Measurements from ENCODE around the gene LMF1.

GRCh38 chr16:916035-916799 lies 54.6 kb downstream of the LMF1 start:
- TF ChIP-seq, protein P1, sequence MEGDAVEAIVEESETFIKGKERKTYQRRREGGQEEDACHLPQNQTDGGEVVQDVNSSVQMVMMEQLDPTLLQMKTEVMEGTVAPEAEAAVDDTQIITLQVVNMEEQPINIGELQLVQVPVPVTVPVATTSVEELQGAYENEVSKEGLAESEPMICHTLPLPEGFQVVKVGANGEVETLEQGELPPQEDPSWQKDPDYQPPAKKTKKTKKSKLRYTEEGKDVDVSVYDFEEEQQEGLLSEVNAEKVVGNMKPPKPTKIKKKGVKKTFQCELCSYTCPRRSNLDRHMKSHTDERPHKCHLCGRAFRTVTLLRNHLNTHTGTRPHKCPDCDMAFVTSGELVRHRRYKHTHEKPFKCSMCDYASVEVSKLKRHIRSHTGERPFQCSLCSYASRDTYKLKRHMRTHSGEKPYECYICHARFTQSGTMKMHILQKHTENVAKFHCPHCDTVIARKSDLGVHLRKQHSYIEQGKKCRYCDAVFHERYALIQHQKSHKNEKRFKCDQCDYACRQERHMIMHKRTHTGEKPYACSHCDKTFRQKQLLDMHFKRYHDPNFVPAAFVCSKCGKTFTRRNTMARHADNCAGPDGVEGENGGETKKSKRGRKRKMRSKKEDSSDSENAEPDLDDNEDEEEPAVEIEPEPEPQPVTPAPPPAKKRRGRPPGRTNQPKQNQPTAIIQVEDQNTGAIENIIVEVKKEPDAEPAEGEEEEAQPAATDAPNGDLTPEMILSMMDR (IDR thresholded peaks at IDR 0.05 in 4 of 5, conservative IDR thresholded peaks at IDR 0.05 in 1 of 5): no peak
- no peak for TF ChIP-seq POLR2A (IDR thresholded peaks at IDR 0.05)
